NCI-H748 treated with DMSO at 0.1 percent for 48 hours (cell line): Measurements from ENCODE around the gene KCNJ1.

Source experiments
- DNase-seq: peaks from one replicate; lab custom pipeline; 2025; lab: John Stamatoyannopoulos, UW

The KCNJ1 gene

DNA sequence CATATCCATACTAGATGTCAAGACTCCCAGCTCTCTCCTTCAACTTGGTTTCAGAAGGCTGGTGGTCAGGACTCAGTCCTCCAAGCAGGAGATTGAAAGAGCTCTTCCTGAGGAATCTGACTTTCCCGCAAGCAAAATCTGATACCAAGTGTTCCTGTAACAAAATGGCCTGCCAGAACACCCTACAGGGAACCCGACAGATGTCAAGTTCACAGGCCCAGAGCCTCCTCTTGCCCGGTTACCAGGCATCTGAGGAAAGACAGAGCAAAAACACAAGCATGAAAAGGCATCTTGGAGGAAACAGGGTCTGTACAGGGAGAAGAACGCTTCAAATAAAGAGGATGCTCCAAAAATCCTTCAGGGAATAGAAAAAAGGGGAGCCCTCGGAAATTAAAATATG lies 15.4 kb upstream of the KCNJ1 start:
- no peak for DNase-seq

GRCh38 chr11:128881221-128881620 lies 14.1 kb upstream of the KCNJ1 start:
- DNase-seq: no peak

GRCh38 chr11:128879817-128880216 lies 12.7 kb upstream of the KCNJ1 start:
- no peak for DNase-seq

DNA sequence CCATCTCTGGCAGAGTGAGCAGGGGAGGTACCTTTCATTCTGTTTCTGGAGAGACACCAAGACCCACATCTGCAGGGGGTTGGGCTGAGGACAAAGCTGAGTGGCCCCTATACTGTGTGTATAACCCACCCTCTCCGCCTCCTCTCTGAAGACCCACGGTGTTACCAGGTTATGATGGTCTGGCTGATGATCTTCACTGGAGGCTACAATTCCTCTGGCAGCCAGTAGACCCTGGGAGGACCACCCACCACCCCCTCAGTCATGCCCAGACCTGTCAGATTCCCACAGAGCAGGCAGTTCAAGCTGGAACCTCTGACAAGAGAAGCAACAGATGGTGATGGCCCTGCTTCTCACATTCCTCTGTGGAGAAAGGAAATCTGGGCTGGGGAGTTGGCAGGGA lies 11.4 kb upstream of the KCNJ1 start:
- no peak for DNase-seq

DNA sequence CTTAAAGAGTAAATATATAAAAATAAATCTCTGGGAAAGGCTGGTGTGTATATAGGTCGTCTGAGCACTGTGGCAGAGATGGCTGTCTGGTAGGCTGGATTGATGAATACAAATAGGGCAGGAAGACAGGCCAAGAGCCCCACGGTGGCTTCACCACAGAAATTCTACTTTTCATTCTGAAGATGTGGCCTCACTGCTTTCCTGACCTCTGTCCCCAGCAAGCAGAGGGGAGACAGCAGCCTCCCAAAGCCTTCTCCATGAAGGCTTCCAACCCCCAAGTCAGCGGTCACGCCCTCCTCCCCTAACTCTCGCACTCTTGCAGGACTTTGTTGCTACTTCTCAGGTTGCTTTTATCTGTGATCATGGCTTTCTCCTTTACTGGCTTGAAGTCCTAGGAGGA lies 10.6 kb upstream of the KCNJ1 start:
- DNase-seq: no peak

DNA sequence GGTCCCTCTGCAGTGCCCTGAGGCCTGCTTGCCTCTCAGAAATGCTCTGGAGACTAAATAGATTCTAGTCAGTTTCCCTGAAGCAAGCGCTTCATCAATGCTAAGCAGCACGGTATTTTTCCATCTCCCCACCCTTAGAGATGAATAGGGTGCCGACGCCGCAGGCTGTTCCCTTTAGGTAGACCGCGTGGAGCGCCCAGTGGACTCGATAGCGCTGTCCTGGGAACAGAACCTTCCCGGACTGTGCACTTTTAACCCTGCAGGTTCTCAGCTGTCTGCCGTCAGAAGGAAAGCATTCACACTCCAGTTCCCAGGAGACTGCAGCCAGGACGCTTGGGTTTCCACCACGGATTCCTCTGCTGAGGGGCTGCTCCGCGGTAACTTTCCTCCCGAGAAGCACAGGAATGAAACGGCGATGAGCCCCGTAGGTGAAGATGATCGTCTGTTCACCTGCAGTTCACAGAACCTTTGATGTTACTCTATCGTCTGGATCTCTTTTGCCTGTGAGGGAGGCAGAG lies 9.1 kb upstream of the KCNJ1 start:
- no peak for DNase-seq

- DNase-seq: no peak
Measured at GRCh38 chr11:128874427-128874826, 7.3 kb upstream of the KCNJ1 start.

GRCh38 chr11:128872594-128872993 lies 5.5 kb upstream of the KCNJ1 start:
- DNase-seq: no peak

DNA sequence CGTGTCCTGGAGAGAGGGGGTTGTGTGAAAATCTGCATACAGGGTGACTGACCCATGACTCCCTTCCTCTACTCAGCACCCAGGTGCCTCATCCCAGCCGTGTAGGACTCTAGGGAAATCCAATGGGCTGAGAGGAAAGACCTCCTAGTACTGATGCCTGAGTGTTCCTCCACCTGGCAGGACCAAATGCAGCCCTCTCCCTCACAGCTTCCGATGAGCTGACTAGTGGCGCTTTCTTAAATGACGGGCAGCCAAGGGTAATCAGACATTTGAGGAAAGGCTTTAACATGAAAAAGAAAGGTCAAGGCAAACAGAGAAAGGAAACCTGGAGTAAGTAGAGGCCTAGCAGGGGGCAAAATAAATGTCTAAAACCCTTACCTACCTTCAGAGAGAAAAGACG lies 5.0 kb upstream of the KCNJ1 start:
- no peak for DNase-seq

DNA sequence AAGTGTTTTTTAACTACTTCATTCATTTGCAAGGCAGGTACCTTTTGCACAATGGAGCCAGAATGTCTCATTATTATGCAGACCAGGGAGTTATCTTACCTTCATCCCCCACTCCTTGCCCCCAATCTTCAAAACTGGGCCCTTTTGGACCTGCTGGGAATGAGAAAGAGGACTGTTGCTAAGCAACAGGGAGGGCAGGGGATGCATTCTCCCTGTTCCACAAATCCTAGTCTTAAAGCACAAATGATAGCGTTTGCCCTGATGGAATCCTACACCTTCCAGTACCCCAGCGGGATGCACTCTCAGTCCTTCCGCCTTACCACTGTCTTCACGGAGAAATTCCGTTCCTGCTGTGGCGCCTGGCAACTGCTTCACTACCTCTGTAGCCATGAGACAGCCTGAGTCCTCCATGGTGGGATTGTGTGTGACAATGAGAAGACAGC lies 4.1 kb upstream of the KCNJ1 start:
- no peak for DNase-seq

- DNase-seq: no peak
Measured at GRCh38 chr11:128868841-128869671, 2.0 kb upstream of the KCNJ1 start.

DNA sequence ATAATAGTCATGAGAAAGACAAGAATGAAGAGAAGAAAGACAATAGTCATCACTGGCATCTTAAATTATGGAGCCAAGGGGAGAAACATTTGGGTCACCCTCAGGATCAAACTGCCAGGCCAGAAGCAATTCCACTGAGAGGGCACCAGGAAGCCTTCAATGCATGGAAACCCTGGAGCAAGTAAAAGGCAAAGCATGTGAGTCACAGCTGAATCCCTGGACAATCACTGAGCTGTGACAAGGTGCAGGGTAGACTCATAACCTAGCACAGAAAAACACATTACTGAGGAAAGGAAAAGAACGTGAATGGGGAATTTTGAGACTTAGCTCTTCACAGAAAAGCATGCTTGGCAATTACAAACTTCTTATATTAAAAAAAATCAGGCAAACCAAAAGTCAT lies 1.6 kb downstream of the KCNJ1 start:
- DNase-seq: no peak

GRCh38 chr11:128862908-128863660 lies 4.0 kb downstream of the KCNJ1 start:
- DNase-seq: no peak

DNA sequence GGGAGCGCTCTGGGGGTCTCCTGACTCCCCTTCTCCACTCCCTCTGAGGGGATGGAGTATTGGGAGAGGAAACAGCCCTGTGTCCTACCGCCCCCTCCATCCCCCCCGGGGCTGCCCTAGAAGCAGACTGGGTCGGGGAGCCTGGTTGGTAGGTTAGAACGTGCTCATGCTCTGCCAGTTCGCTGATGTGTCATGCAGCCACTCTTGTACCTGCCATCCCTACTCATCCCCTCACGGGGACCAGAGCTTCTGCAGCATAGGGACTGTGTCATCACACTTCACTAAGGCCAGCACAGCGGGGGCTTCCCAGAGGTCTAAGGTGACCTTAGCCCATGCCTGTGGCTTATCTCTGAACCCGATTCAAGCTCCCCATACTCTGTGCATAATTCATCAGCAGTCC lies 4.7 kb downstream of the KCNJ1 start:
- DNase-seq: no peak

DNA sequence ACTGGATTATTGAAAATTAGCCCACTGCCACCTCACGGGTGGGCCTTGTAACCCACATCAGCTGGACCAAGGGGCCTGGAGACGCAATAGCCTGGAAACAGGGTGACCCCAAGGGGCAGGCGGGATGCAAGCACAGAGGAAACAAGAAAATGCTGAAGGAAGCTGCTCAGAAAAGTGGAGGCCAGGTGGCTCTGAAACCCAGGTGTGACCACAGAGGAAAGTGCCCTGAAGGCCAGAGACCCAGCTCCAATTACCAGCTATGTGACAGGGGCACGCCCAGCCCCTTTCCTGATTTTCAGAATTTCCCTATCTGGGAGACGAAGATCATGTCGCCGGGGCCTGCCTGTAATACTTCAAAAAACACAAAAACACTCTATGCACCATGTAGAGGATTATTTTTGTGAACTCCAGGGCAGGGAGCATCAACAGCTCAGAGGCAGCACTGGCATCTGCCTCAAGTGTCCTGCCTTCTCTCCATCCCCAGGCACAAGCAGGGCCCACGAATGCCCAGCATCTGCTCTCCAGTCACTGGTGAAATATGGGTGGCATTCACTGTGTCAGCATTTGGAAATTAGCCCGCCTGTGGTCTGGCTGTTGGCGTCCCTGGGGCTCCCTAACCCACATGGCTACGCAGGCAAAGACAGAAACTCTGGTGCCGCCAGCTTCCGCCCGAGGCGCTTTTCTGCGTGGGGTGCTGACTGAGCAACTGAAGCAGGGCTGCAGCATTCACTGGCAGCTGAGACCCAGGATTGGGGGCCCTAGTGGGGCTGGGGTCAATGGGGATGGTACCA lies 6.3 kb downstream of the KCNJ1 start:
- no peak for DNase-seq

GRCh38 chr11:128859563-128860441 lies 7.3 kb downstream of the KCNJ1 start:
- no peak for DNase-seq

DNA sequence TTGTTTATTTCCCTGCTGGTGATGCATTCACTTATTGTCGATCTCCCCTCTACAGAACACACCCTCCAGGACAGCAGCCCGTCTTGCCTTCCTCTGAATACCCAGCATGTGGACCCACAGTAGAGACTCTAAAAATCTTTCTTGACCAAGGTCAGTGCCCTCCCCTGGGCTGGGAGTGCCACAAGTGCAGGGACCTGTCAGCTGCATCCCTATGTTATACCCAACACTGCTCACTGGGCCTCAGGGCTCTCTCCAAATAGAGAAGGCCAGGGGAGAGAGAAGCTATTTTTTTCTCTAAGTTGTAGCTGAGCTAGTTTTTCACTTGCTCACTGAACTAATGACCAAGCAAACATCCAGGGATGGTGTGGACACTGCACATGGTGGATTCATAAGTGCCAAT lies 9.8 kb downstream of the KCNJ1 start:
- DNase-seq: no peak

GRCh38 chr11:128856241-128856640 lies 10.9 kb downstream of the KCNJ1 start:
- DNase-seq: no peak

DNA sequence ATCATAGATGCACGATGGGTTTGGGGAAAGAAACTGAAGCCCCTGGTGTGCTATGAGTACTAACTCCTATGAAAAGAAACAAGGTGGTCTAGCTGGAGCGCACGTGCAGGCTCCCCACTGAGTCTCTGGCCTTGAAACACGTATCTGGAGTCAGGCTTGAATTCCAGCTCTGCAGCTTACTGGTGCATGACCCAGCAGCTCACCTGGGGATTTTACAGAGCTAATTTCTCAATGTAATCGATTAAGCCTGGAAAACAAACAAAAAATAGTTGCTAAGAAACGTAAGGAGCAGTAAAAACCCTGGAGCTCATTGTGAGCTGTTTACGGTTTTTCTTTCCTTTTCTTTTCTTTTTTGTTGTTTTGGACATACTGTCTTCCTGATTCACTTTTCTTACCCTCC lies 12.3 kb downstream of the KCNJ1 start:
- DNase-seq: no peak

- no peak for DNase-seq
Measured at GRCh38 chr11:128853559-128853958, 13.5 kb downstream of the KCNJ1 start.

DNA sequence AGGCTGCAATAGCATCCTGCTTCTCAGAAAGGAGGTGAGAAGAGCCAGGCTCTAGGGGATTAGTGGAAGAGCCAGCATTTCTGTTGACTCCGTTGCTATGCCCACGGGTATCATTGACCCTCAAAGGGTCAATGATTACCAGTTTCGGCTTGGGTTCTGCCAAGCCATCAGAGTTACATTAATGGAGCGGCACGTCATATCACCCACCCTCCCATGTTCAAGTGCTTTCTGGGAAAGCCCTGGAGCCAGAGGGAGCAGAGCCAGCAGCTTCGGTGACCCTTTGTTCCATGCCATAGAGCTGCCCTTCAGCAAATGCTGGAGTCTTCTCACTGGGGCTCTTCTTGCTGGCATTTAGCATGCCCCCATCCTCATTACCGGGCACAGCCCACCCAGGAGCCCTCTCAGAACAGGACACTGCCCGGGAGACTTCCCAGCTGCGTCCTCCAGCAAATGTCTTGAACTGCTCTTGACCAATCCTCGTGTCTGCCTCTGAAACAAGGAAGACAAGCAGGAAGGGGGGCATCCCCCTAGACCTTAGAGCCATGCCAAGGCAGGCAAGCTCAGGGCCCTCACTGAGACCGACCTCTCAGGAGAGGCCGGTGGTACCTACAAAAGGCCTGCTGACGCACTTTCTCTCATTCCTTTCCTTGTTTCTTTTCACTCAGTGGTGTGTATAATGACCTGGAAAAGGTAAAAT lies 14.6 kb downstream of the KCNJ1 start:
- no peak for DNase-seq
